Activated CD8-positive, alpha-beta memory T cell treated with anti-CD3 and anti-CD28 coated beads, Interleukin-2, amount 10 ng/mL, durations not matched to agents 7 days and 5 days (primary cell): ENCODE data around the gene CTSG. TPM values are rescaled to one million over a fixed set of nuclear protein-coding genes. Genes with fewer than 3 reads are reported as not detected.
A peak's percentile ranks its signal among the peaks of the same experiment; 100 is the strongest.
"Not testable (repeated sequence)": the region's sequence is repeated elsewhere in the genome, so short reads cannot be mapped to it uniquely, and the experiment has no call there.

Experiments
- ATAC-seq: fragments of 150-1000 bp; cut with Tn5 transposase; one replicate; pipeline ENCODE4 v1.10.0; 2021; ENCODE audit warnings: moderate library complexity
- CTCF ChIA-PET: fragments of 350-600 bp; sonication (Branson Sonifier 250); formaldehyde crosslinking; loops from one replicate; lab custom pipeline; 2021; ENCODE audit warnings: antibody characterized with exemption; lab: Charles Lee
- DNase-seq: peaks from one replicate; pipeline ENCODE4 v3.0.0-alpha.2; 2020
- H3K27ac Mint-ChIP-seq: one replicate; pipeline ENCODE4 v1.8.0; 2021; ENCODE audit warnings: mild to moderate bottlenecking, mixed read lengths
- H3K27me3 Mint-ChIP-seq: one replicate; pipeline ENCODE4 v1.8.0; 2021; ENCODE audit warnings: mixed read lengths
- H3K36me3 Mint-ChIP-seq: one replicate; pipeline ENCODE4 v1.8.0; 2021; ENCODE audit warnings: mild to moderate bottlenecking, mixed read lengths
- H3K4me1 Mint-ChIP-seq: one replicate; pipeline ENCODE4 v1.8.0; 2021; ENCODE audit warnings: mixed read lengths
- H3K4me3 Mint-ChIP-seq: one replicate; pipeline ENCODE4 v1.8.0; 2021; ENCODE audit warnings: mild to moderate bottlenecking, moderate library complexity, mixed read lengths
- H3K9me3 Mint-ChIP-seq: one replicate; pipeline ENCODE4 v1.8.0; 2022; ENCODE audit warnings: low read depth, mixed read lengths
- total RNA-seq, 2 experiments: library from RNA; stranded (reverse); gene quantifications; one replicate each; pipeline ENCODE4 v1.2.3, GENCODE V29; 2021

Gene CTSG
- total RNA-seq, 2 experiments from 2014 or later: not detected

DNA sequence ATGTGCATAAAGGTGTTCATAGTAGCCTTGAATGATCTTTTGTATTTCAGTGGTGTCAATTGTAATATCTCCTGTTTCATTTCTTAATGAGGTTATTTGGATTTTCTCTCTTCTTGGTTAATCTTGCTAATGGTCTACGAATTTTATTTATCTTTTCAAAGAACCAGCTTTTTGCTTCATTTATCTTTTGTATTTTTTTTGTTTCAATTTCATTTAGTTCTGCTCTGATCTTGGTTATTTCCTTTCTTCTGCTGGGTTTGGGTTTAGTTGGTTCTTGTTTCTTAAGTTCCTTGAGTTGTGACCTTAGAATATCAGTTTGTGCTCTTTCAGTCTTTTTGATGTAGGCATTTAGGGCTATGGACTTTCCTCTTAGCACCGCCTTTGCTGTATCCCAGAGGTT, 15.0 kb upstream of the CTSG start:
- H3K27me3 Mint-ChIP-seq: peaks cover 37% of the 10 kb centered on the region
- H3K4me3 Mint-ChIP-seq, H3K9me3 Mint-ChIP-seq, H3K4me1 Mint-ChIP-seq, ATAC-seq, DNase-seq, CTCF ChIA-PET, H3K36me3 Mint-ChIP-seq, H3K27ac Mint-ChIP-seq: not testable (repeated sequence)

GRCh38 chr14:24584402-24584801, 8.4 kb upstream of the CTSG start:
- H3K9me3 Mint-ChIP-seq, H3K4me1 Mint-ChIP-seq, ATAC-seq, H3K27ac Mint-ChIP-seq, H3K4me3 Mint-ChIP-seq, H3K36me3 Mint-ChIP-seq, DNase-seq, CTCF ChIA-PET: not testable (repeated sequence)
- H3K27me3 Mint-ChIP-seq: peaks cover 24% of the 10 kb centered on the region

GRCh38 chr14:24578558-24578957, 2.5 kb upstream of the CTSG start:
- no peak overlapping the region for H3K4me3 Mint-ChIP-seq
- CTCF ChIA-PET: interaction anchor here (1.3 kb wide), 1 partner anchor 127 kb away, joined by 3 read pairs; no protein-coding TSS in a partner anchor
- H3K27me3 Mint-ChIP-seq: peaks cover 9% of the 10 kb centered on the region
- H3K9me3 Mint-ChIP-seq: no peaks in the 10 kb centered on the region
- no peak overlapping the region for H3K27ac Mint-ChIP-seq
- DNase-seq (no peak), ATAC-seq (no peak)
- H3K4me1 Mint-ChIP-seq: peaks cover 4% of the 10 kb centered on the region
- H3K36me3 Mint-ChIP-seq: no peaks in the 10 kb centered on the region

DNA sequence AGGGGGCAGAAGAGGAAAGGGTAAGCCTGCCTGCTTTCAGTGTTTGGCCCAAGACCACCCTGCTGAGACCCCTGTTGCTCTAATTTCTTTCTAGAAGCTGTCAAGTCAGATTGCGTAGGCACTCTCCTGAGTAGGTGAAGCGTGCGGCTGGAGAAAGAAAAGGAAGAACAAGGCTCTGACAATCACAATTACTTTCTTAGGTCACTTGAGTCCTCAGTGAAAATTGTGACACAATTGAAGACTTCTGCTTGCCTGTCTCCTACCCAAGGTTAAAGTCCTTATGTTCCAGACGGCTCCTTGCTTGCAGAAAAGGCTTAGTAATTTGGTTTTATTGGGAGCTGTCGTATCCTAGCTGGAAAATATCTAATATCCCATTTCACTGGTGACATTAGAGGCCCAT, 721 bp upstream of the CTSG start:
- Mint-ChIP-seq H3K27ac (no peak overlapping the region), H3K27me3 (peaks cover 15% of the 10 kb centered on the region), H3K9me3 (no peaks in the 10 kb centered on the region), H3K36me3 (no peaks in the 10 kb centered on the region), H3K4me3 (no peak overlapping the region), H3K4me1 (peaks cover 4% of the 10 kb centered on the region)
- ATAC-seq: no peak
- no peak for DNase-seq
- CTCF ChIA-PET: interaction anchor here (0.9 kb wide), 1 partner anchor 134 kb away, joined by 3 read pairs; no protein-coding TSS in a partner anchor

- no peak overlapping the region for H3K27ac Mint-ChIP-seq
- no peaks in the 10 kb centered on the region for H3K9me3 Mint-ChIP-seq
- CTCF ChIA-PET: no interaction called here
- no peaks in the 10 kb centered on the region for H3K36me3 Mint-ChIP-seq
- no peak overlapping the region for H3K4me3 Mint-ChIP-seq
- ATAC-seq: no peak
- DNase-seq: no peak
- peaks cover 31% of the 10 kb centered on the region for H3K27me3 Mint-ChIP-seq
- H3K4me1 Mint-ChIP-seq: peaks cover 4% of the 10 kb centered on the region
Measured at GRCh38 chr14:24574206-24574774, 1.8 kb downstream of the CTSG start.

- CTCF ChIA-PET: no interaction called here
- ATAC-seq (no peak), DNase-seq (no peak)
- H3K4me3 Mint-ChIP-seq: no peak overlapping the region
- H3K27me3 Mint-ChIP-seq: peaks cover 24% of the 10 kb centered on the region
- no peak overlapping the region for H3K27ac Mint-ChIP-seq
- H3K9me3 Mint-ChIP-seq: peaks cover 11% of the 10 kb centered on the region
- no peaks in the 10 kb centered on the region for H3K4me1 Mint-ChIP-seq
- no peaks in the 10 kb centered on the region for H3K36me3 Mint-ChIP-seq
Measured at GRCh38 chr14:24566318-24566717, 9.7 kb downstream of the CTSG start.

DNA sequence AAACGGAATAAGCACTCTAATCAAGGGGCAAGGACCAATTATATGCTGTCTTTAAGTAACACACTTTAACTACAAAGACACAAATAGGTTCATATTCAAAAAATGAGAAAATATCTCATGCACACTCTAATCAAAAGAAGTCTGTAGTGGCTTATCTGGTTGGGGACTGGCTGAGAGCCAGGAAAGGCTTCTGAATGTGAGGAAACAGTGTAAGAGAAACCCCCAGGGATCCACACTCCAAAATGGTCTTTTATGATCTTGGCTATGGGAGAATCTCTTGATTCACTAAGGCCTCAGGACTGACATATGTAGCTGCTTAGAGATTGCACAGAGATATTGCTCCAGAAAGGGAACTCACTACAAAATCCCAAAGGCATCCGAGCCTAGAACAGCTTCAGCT, 10.3 kb downstream of the CTSG start:
- no peaks in the 10 kb centered on the region for H3K4me1 Mint-ChIP-seq
- H3K27me3 Mint-ChIP-seq: peaks cover 21% of the 10 kb centered on the region
- ATAC-seq: no peak
- CTCF ChIA-PET: interaction anchor here (0.7 kb wide), 1 partner anchor 83 kb away, joined by 3 read pairs; no protein-coding TSS in a partner anchor
- no peak for DNase-seq
- no peak overlapping the region for H3K27ac Mint-ChIP-seq
- no peaks in the 10 kb centered on the region for H3K36me3 Mint-ChIP-seq
- peaks cover 11% of the 10 kb centered on the region for H3K9me3 Mint-ChIP-seq
- H3K4me3 Mint-ChIP-seq: no peak overlapping the region

DNA sequence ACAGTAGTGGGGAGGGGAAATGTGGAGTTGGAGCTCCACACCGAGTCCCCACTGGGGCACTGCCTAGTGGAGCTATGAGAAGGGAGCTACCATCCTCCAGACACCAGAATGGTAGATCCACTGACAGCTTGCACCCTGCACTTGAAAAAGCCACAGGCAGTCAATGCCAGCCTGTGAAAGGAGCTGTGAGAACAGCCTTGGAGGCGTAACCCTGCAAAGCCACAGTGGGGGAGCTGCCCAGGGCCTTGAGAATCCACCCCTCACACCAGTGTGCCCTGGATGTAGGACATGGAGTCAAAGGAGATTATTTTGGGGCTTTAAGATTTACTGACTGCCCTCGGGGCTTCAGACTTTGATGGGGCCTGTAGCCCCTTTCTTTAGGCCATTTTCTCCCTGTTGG, 12.5 kb downstream of the CTSG start:
- DNase-seq (no peak), ATAC-seq (no peak)
- CTCF ChIA-PET: no interaction called here
- Mint-ChIP-seq H3K36me3 (no peaks in the 10 kb centered on the region), H3K27me3 (peaks cover 13% of the 10 kb centered on the region), H3K9me3 (peaks cover 11% of the 10 kb centered on the region), H3K27ac (no peak overlapping the region), H3K4me1 (no peaks in the 10 kb centered on the region), H3K4me3 (no peak overlapping the region)

- no peak overlapping the region for H3K4me3 Mint-ChIP-seq
- CTCF ChIA-PET: no interaction called here
- H3K36me3 Mint-ChIP-seq: no peaks in the 10 kb centered on the region
- H3K4me1 Mint-ChIP-seq: no peaks in the 10 kb centered on the region
- H3K9me3 Mint-ChIP-seq: no peaks in the 10 kb centered on the region
- no peak overlapping the region for H3K27ac Mint-ChIP-seq
- no peak for DNase-seq
- H3K27me3 Mint-ChIP-seq: peaks cover 7% of the 10 kb centered on the region
- no peak for ATAC-seq
Measured at GRCh38 chr14:24556756-24557155, 19.3 kb downstream of the CTSG start.

- peaks cover 12% of the 10 kb centered on the region for H3K9me3 Mint-ChIP-seq
- H3K36me3 Mint-ChIP-seq, H3K4me3 Mint-ChIP-seq, H3K27me3 Mint-ChIP-seq, H3K4me1 Mint-ChIP-seq, H3K27ac Mint-ChIP-seq, ATAC-seq, DNase-seq, CTCF ChIA-PET: not testable (repeated sequence)
Measured at GRCh38 chr14:24549064-24549463, 27.0 kb downstream of the CTSG start.

- peaks cover 16% of the 10 kb centered on the region for H3K9me3 Mint-ChIP-seq
- DNase-seq (no peak), ATAC-seq (no peak)
- no peak overlapping the region for H3K27ac Mint-ChIP-seq
- peaks cover 11% of the 10 kb centered on the region for H3K4me1 Mint-ChIP-seq
- peaks cover 8% of the 10 kb centered on the region for H3K36me3 Mint-ChIP-seq
- CTCF ChIA-PET: no interaction called here
- no peak overlapping the region for H3K4me3 Mint-ChIP-seq
- H3K27me3 Mint-ChIP-seq: peaks cover 41% of the 10 kb centered on the region
Measured at GRCh38 chr14:24542346-24542936, 33.6 kb downstream of the CTSG start.

GRCh38 chr14:24535737-24536136, 40.3 kb downstream of the CTSG start:
- CTCF ChIA-PET: interaction anchor here (1.0 kb wide), 1 partner anchor 70 kb away, joined by 3 read pairs; no protein-coding TSS in a partner anchor
- ATAC-seq (peak; percentile 49), DNase-seq (peak; percentile 49)
- H3K27me3 Mint-ChIP-seq: peaks cover 23% of the 10 kb centered on the region
- H3K9me3 Mint-ChIP-seq: peaks cover 6% of the 10 kb centered on the region
- H3K36me3 Mint-ChIP-seq: peaks cover 3% of the 10 kb centered on the region
- no peak overlapping the region for H3K4me3 Mint-ChIP-seq
- H3K27ac Mint-ChIP-seq: no peak overlapping the region
- H3K4me1 Mint-ChIP-seq: peaks cover 18% of the 10 kb centered on the region

DNA sequence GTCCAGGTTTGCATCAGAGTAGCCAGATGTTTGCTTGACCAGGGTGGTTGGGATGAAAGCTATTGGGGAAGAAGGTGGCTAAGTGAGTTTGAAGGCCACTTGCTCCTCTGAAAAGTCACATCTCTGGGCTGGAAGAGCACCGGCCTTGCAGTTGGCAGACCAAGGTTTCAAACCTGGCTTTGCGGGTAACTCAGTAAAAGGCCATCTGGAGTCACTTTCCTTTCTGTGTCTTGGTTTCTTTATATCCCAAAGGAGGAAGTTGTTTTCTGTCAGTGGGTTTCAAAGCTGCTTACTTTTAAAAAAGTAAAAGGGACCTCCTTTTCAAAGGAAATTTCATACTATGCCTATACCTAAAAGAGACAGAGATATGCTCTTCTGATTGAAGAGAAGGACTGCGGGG, 41.8 kb downstream of the CTSG start:
- Mint-ChIP-seq H3K4me1 (peaks cover 10% of the 10 kb centered on the region), H3K27me3 (peaks cover 9% of the 10 kb centered on the region), H3K9me3 (peaks cover 3% of the 10 kb centered on the region), H3K27ac (no peak overlapping the region), H3K4me3 (no peak overlapping the region), H3K36me3 (peaks cover 3% of the 10 kb centered on the region)
- no peak for DNase-seq
- CTCF ChIA-PET: interaction anchor here (1.5 kb wide), 1 partner anchor 53 kb away, joined by 5 read pairs; no protein-coding TSS in a partner anchor
- ATAC-seq: no peak
